ENCODE data around the gene ELP4. TPM values are rescaled to one million over a fixed set of nuclear protein-coding genes. Genes with fewer than 3 reads are reported as not detected.
"Not testable (repeated sequence)": the region's sequence is repeated elsewhere in the genome, so short reads cannot be mapped to it uniquely, and the experiment has no call there.

ELP4 gene
- total RNA-seq, 1 experiment from 2014 or later: 15.2 TPM

DNA sequence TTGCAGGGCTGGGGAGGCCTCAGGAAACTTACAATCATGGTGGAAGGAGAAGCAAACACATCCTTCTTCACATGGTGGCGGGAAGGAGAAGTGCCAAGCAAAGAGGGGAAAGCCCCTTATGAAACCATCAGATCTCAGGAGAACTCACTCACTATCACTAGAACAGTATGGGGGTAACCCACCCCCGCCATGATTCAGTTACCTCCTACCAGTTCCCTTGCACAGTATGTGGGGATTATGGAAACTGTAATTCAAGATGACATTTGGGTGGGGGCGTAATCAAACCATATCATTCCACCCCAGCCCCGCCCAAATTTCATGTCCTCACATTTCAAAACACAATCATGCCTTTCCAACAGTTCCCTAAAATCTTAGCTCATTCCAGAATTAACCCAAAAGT, 16.3 kb upstream of the ELP4 start:
- no peak overlapping the region for H3K18ac ChIP-seq (ENCODE audit: insufficient read length, low read depth, low read length)
- H2BK15ac ChIP-seq (ENCODE audit: low read depth, low read length): no peak overlapping the region
- WGBS (ENCODE audit: extremely low coverage, insufficient read length, low lambda C conversion rate): no CpG with 5 or more reads among the region's 4 CpGs
- DNase-seq: no peak
- no peak overlapping the region for H3K4ac ChIP-seq (ENCODE audit: low read depth, low read length)
- peaks cover 2% of the 10 kb centered on the region for H3K79me1 ChIP-seq (ENCODE audit: insufficient read depth, low read depth, low read length, poor library complexity, severe bottlenecking)
- H3K27ac Mint-ChIP-seq: no peak overlapping the region
- no peaks in the 10 kb centered on the region for H3K27me3 Mint-ChIP-seq (ENCODE audit: low read depth)
- H3K9me3 Mint-ChIP-seq: peaks cover 18 to 26% of the 10 kb centered on the region in 2 experiments
- H3K4me2 ChIP-seq (ENCODE audit: insufficient read depth, insufficient read length, low read length): no peak overlapping the region
- H2BK12ac ChIP-seq (ENCODE audit: insufficient read length, low read depth, low read length): no peak overlapping the region
- H2AFZ ChIP-seq (ENCODE audit: low read length): no peak overlapping the region
- no peak overlapping the region for H2BK120ac ChIP-seq (ENCODE audit: low read depth, low read length, poor library complexity, severe bottlenecking)
- no peak overlapping the region for H4K8ac ChIP-seq (replicated peaks; ENCODE audit: insufficient read length, low read depth, low read length)
- H3K23me2 ChIP-seq (ENCODE audit: insufficient read length, low read depth, low read length, poor library complexity, severe bottlenecking): no peaks in the 10 kb centered on the region
- H4K20me1 ChIP-seq (ENCODE audit: control insufficient read depth, insufficient read depth, insufficient read length): no peaks in the 10 kb centered on the region
- H2BK20ac ChIP-seq (ENCODE audit: low read depth, low read length, poor library complexity, severe bottlenecking): no peak overlapping the region
- H2BK5ac ChIP-seq (ENCODE audit: insufficient read length, low read length): no peak overlapping the region
- no peak overlapping the region for H3K4me3 Mint-ChIP-seq
- no peak overlapping the region for H3K9ac ChIP-seq (ENCODE audit: extremely low read depth, insufficient read length, low read length)
- no peak overlapping the region for H2AK5ac ChIP-seq (ENCODE audit: insufficient read length, low read length)
- TF ChIP-seq CTCF (conservative IDR thresholded peaks at IDR 0.05): no peak
- H3K4me1 ChIP-seq (ENCODE audit: insufficient read depth, low read length): peaks cover 2% of the 10 kb centered on the region; the same call in 1 of the 2 replicates
- no peak overlapping the region for H3K56ac ChIP-seq (ENCODE audit: insufficient read length, low read depth, low read length)
- no peak overlapping the region for H4K91ac ChIP-seq (ENCODE audit: insufficient read length, low read depth, low read length)
- H4K5ac ChIP-seq (ENCODE audit: insufficient read length, low read depth, low read length): no peak overlapping the region
- H3K4me1 Mint-ChIP-seq: peaks cover 11 to 17% of the 10 kb centered on the region in 2 experiments
- no peaks in the 10 kb centered on the region; the same call in 1 of the 2 replicates for H3K79me2 ChIP-seq (ENCODE audit: insufficient read depth, low read length)
- no peak overlapping the region for H3K14ac ChIP-seq (ENCODE audit: insufficient read depth, low read length)
- H3K23ac ChIP-seq (ENCODE audit: insufficient read length, low read depth, low read length): no peak overlapping the region
- no peaks in the 10 kb centered on the region for H3K9me3 ChIP-seq (ENCODE audit: control insufficient read depth, low read depth, low read length)
- H3K36me3 Mint-ChIP-seq (ENCODE audit: insufficient read depth in 1 of 3, low read depth in 3 of 3): peaks cover 34 to 40% (median 36%) of the 10 kb centered on the region in 3 experiments
- H3K27ac ChIP-seq (ENCODE audit: insufficient read length, low read depth, low read length): no peak overlapping the region
- no peaks in the 10 kb centered on the region for H3K27me3 ChIP-seq (ENCODE audit: insufficient read depth, low read length)
- H3T11ph ChIP-seq (ENCODE audit: low read length): no peak overlapping the region

DNA sequence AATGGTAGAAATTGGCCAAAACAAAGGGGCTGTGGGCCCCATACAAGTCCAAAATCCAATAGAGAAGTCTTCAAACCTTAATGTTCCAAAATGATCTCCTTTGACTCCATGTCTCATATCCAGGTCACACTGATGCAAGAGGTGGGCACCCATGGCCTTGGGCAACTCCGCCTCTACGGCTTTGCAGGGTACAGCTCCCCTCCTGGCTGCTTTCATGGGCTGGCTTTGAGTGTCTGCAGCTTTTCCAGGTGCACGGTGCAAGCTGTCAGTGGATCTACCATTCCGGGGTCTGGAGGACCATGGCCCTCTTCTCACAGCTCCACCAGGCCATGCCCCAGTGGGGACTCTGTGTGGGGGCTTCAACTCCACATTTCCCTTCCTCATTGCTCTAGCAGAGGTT, 15.8 kb upstream of the ELP4 start:
- not testable (repeated sequence) for H3K14ac ChIP-seq (ENCODE audit: insufficient read depth, low read length); H3K4me2 ChIP-seq (ENCODE audit: insufficient read depth, insufficient read length, low read length); H3K27me3 Mint-ChIP-seq (ENCODE audit: low read depth); H2BK5ac ChIP-seq (ENCODE audit: insufficient read length, low read length); H3K4me1 ChIP-seq (ENCODE audit: insufficient read depth, low read length); DNase-seq; H2AFZ ChIP-seq (ENCODE audit: low read length); H3K79me2 ChIP-seq (ENCODE audit: insufficient read depth, low read length); H2BK120ac ChIP-seq (ENCODE audit: low read depth, low read length, poor library complexity, severe bottlenecking); H2BK15ac ChIP-seq (ENCODE audit: low read depth, low read length); H3K27me3 ChIP-seq (ENCODE audit: insufficient read depth, low read length); H3K4ac ChIP-seq (ENCODE audit: low read depth, low read length); H3K27ac Mint-ChIP-seq; H4K20me1 ChIP-seq (ENCODE audit: control insufficient read depth, insufficient read depth, insufficient read length); H3K9ac ChIP-seq (ENCODE audit: extremely low read depth, insufficient read length, low read length); H4K91ac ChIP-seq (ENCODE audit: insufficient read length, low read depth, low read length); H3K56ac ChIP-seq (ENCODE audit: insufficient read length, low read depth, low read length); H3K27ac ChIP-seq (ENCODE audit: insufficient read length, low read depth, low read length); H3K18ac ChIP-seq (ENCODE audit: insufficient read length, low read depth, low read length); H4K8ac ChIP-seq (replicated peaks; ENCODE audit: insufficient read length, low read depth, low read length); H3K9me3 ChIP-seq (ENCODE audit: control insufficient read depth, low read depth, low read length); H3T11ph ChIP-seq (ENCODE audit: low read length); H2AK5ac ChIP-seq (ENCODE audit: insufficient read length, low read length); H2BK12ac ChIP-seq (ENCODE audit: insufficient read length, low read depth, low read length); H3K23ac ChIP-seq (ENCODE audit: insufficient read length, low read depth, low read length); H3K79me1 ChIP-seq (ENCODE audit: insufficient read depth, low read depth, low read length, poor library complexity, severe bottlenecking); H2BK20ac ChIP-seq (ENCODE audit: low read depth, low read length, poor library complexity, severe bottlenecking); H3K23me2 ChIP-seq (ENCODE audit: insufficient read length, low read depth, low read length, poor library complexity, severe bottlenecking); H3K4me3 Mint-ChIP-seq; H4K5ac ChIP-seq (ENCODE audit: insufficient read length, low read depth, low read length)
- no CpG with 5 or more reads among the region's 4 CpGs for WGBS (ENCODE audit: extremely low coverage, insufficient read length, low lambda C conversion rate)
- H3K9me3 Mint-ChIP-seq: peaks cover 18 to 26% of the 10 kb centered on the region in 2 experiments
- peaks cover 34 to 40% (median 36%) of the 10 kb centered on the region in 3 experiments for H3K36me3 Mint-ChIP-seq (ENCODE audit: insufficient read depth in 1 of 3, low read depth in 3 of 3)
- H3K4me1 Mint-ChIP-seq: peaks cover 11 to 17% of the 10 kb centered on the region in 2 experiments

All from H9 (cell line).